ENCODE measurements around the gene NUP50.

Gene NUP50, protein sequence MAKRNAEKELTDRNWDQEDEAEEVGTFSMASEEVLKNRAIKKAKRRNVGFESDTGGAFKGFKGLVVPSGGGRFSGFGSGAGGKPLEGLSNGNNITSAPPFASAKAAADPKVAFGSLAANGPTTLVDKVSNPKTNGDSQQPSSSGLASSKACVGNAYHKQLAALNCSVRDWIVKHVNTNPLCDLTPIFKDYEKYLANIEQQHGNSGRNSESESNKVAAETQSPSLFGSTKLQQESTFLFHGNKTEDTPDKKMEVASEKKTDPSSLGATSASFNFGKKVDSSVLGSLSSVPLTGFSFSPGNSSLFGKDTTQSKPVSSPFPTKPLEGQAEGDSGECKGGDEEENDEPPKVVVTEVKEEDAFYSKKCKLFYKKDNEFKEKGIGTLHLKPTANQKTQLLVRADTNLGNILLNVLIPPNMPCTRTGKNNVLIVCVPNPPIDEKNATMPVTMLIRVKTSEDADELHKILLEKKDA

DNA sequence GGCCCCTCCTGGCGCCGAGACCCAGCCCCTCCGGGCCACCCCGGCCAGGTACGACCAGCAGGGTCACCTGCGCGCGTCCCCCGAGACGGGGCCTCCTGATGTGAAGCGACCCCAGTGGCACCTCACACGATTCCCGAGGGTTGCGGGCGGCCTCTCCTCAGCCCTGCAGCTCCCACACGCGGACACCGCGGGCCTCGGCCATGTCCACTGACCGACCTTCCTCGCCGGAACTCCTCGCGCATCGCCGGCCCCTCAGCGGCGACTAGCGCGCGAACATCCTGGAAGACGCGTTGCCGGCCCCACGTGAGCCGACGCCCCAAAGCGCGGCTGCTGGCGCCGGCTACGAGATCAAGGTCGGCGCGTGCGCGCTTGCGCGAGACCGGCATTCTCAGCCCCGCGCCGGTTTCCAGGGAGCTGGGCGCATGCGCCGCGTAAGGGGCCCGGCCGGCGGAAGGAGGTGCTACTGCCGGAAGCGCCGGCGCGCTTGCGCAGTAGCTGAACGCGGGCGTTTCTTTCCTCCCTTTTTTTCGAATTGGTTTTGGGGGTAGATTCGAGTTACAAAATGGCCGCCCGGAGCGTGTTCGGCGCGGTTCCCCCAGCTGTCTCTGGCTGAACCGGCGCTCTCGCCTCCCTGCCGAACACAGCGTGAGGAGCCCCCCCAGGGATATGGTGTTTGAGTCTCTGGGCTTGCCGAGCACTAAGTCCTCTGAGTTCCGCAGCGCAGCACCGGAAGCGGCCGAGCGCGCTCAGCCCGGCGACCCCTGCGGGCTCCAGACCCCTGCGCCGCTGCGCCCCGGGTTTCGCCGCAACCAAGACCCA is at the start of gene NUP50:
Gene NUP50, plus strand, starts transcription at position 475 of the 819 bp plus-strand sequence. CDS start 4,253 bp downstream, outside the sequence.
- peak; percentile 93 for DNase-seq

DNA sequence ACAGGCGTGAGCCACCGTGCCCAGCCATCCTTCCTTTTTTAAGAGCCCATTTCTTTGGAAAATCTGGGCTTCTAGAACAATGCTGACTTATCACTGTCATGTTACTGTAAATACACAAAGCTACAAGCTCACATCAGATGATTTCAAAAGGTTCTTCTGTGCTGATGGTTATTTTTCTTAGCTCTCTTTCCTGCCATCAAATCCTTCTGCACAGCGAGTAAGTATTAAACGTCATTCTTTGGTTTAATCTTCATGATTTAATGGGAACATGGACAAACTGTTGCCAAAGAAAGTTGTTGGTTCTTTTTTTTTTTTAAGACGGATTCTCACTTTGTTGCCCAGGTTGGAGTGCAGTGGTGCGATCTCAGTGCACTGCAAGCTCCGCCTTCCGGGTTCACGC is 43.3 kb upstream of the NUP50 start:
- DNase-seq: no peak

DNA sequence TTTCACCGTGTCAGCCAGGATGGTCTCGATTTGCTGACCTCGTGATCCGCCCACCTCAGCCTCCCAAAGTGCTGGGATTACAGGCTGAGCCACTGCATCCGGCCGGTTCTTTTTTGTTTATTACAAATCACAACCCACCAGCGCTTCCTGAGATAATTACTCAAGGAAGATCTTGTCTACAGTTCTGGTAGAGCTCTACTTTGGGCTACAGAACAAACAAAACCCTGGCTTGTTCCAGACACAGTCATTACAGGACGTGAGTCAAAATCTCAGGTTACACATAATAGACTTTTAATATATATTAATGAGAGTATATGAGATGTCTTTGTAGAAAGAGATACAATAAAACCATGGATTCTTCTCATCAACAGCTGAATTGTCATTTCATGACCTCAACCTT is 42.8 kb upstream of the NUP50 start:
- no peak for DNase-seq

DNA sequence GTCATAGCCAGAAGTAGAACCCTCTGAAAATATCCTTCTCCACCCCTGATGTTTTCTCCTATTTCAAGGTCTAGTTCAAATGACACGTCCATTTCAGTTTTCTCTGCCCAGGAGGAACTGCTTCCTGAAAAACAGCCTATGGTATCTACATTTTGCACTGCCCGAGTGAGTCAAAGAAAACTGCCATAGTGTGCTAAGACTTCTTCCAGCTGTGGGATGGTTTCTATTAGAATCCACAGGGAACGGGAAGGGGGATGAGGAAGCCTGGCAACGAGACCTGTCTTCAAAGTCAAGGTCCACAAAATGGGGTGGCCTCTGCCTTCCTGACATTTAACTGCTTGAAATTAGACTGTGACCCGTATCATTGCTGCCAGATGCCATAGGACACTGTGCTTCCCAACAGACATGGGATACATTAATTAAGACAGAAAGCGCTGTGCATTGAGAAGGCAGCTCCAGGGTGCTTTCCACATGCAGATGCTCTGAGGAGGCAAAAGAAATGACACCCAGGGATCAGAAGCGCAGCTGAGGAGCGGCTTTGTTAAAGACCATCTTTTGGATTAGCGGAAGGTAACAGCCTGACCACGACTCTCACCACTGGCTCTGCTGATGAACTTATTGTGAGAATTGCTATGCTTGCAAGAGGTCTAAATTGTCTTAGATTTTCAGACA is 39.4 kb upstream of the NUP50 start:
- DNase-seq: no peak

DNA sequence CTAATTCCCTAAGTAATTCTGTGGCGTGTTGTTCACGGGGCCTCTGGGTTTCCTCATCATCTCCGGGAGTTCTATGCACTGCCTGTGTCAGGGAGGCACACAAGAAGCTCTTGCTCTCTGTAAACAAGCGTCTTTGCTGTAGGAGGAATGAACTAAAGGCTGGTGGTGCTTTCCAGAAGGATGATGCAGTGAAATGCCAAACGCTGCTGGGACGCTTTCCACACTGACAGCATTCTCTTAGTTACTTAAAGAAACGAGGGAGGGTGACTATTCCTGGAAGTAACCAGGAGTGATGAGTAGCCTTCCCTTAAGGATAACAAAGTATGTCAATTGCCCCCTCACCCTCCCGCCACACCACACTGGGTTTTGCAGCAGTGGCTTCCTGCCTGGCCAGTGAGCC is 38.5 kb upstream of the NUP50 start:
- no peak for DNase-seq

DNA sequence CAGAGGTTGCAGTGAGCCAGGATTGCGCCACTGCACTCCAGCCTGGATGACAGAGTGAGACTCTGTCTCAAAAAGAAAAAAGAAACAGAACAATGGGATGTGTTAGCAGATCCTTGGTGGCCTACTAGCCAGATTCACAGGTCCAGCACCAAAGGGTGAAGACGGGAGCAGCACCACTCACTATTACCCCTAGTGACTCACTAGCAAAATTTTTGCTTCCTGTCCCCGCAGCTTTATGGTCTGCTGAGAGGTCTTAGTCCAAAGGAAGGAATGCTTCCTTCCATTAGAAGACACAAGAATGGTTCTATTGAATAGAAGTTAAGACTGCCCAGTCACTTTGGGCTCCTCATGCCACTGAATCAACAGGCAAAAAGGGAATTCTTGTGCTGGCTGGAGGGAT is 35.9 kb upstream of the NUP50 start:
- DNase-seq: no peak

DNA sequence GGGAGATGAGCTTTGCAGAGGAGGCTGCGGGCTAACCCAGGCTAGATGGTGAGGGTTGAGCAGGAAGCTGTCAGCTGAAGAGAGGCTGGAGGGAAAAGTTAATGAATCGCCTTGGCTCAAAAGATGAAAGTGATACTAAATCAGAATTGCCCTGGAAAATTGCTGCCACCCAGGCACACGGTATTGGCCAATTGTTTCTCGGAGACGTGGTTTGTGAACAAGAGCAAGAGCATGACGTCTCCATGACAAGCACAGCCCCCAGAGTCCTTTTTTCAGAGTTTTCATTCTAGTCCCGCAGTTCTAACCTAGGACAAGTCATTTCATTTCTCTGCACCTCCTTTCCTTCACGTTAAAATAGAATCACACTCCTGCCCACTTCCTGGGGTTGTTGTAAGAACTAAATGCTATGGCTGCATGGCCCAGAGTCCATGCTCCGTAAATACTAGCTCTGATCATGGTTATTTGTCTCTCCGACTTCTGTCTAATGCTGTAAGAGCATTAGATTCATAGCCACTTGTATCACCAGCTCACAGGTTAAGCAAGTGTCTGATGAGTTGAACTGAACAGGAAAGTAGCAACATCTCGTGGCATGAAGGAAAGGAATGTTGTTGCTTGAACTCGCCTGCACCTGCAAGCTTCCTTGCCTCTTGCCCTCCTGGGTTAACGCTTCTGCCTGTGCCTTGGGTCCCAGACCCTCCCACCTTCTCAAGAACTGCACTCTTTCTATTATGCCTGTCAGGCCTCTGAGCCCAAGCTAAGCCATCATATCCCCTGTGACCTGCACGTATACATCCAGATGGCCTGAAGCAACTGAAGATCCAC is 33.8 kb upstream of the NUP50 start:
- no peak for DNase-seq

DNA sequence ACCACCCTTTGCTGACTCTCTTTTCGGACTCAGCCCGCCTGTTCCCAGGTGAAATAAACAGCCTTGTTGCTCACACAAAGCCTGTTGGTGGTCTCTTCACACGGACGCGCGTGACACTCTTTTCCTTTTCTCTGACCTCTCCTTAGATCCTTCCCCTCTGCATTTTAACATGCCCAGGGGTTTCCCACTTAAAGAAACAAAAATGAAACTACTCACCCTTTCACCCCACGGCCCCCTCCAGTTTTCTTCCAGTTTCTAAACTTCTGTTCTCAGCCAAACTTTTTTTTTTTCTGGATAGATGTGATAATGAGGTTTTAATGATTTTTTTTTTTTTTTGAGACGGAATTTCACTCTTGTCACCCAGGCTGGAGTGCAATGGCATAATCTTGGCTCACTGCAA is 32.8 kb upstream of the NUP50 start:
- no peak for DNase-seq

DNA sequence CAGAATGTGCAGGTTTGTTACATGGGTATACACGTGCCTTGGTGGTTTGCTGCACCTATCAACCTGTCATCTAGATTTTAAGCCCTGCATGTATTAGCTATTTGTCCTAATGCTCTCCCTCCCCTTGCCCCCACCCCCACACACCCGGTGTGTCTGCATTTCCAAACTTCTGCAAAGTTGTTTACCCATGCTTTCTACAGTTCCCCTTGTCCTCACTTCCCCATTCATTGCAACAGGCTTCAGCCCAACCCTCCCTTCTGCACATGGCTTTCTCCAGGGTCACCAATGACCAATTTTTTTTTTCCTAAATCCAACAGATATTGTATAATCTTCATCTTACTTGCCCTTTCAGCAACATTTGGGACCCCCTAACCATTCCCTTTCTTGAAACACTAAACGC is 32.0 kb upstream of the NUP50 start:
- no peak for DNase-seq

DNA sequence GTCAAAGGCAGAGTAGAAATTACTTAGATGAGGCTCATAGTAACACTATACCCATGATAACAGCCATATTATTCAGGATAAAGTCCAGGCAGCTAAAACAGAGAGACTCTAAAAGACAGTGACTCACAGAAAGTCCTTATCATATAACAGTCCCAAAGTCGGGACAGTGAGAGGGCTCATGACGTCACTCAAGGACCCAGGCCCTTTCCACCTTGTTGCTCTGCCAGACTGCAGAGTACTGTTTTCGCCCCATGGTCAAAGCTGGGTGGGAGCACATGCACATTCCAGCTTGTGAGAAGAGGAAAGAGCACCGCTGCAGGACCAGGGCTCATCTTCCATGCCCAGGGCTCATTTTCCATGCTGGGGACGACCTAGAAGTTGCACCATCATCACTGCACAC is 29.4 kb upstream of the NUP50 start:
- DNase-seq: no peak

DNA sequence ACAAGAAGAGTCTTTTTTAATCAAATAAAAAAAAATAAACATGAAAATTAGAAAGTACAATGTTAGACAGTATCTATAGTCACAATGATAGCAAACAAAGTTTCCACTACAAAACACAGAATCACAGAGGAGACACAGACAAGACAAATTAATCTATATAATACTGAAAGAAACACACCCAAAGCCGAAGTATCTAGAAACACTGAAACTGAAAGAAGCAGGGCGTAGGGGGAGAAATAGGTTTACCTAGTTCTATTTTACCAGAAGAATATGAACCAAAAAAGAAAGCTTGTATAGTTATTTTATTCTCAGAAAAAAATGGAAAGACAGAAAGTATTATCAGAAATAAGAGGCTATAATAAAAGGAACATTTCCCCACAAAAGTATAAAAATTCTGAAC is 27.1 kb upstream of the NUP50 start:
- no peak for DNase-seq

DNA sequence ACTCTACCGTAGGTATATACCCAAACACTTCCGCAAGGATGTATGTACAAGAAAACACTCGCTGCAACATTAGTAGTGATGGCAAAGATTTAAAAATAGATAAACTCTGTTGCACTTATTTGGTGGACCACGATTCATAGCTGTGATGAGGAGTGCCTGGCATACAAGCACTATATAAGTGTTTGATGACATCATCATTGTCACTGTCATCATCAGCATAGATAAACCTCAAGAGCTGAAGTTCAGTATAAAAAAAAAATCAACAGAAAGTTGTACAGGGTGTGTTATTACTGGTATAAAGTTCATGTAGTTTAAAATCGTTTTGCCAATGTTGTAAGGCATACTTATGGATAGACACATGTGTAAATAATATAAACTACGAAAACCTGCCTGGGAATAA is 24.0 kb upstream of the NUP50 start:
- DNase-seq: no peak

DNA sequence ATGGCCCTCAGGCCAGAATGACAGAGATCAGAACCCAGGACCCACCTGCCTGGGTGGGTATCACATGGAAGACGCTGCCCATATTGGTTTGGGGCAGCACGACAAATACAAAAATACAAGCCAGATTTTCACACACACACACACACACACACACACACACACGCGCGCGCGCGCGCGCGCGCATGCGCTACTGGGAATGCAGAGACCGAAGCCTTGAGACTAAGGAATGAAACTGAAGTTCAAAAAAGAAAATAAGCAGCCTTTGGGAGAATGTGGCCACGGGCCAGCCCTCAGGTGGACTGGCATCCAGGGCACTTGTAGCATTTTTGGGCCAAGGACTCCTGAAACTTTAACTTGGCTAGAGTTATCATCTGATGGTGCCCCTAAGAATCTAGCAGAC is 21.3 kb upstream of the NUP50 start:
- DNase-seq: no peak

DNA sequence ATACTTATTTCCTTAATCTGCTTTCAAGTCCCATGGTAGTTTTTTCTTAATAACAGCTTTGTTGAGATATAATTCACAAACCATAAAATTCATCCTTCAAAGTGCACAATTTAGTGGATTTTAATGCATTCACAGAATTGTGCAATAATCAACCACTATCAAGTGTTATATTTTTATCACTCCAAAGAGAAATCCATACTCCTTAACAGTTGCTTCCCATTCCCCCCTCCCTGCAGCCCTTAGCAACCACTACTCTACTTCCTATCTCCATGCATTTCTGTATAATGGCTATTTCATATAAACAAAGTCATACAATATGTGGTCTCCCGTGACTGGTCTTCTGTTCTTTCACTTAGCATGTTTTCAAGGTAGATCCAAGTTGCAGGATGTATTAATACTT is 18.8 kb upstream of the NUP50 start:
- no peak for DNase-seq

DNA sequence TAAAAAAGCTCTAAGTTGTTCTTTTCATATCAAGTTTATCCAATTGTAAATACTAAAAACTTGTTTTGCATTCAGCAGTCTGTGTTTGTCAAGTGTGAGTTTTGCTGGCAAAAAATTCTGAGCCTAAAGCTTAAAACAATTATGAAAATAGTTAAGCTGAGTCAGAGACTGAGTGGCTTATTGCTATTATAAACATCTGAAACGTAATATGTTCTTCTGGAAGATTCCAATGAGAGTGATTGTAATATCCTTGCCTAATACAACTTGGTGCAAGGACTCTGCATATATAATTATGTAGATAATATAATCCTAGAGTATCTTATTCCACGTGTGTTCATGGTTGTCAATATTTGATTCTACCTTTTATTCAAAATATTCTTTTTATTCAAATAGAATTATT is 14.1 kb upstream of the NUP50 start:
- no peak for DNase-seq

DNA sequence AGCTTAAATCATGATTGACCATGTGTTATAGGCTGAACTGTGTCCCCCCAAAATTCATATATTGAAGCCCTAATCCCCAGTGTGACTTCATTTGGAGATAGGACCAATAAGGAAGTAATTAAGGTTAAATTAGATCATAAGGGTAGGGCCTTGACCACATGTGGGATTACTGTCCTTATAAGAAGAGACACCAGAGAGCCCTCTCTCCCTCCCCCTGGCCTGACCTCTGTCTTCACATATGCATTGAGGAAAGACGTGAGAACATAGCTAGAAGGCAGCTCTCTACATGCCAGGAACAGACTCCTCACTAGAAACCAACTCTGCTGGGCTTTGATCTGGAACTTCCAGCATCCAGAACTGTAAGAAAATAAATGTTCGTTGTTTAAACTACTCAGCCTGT is 13.6 kb upstream of the NUP50 start:
- DNase-seq: no peak

DNA sequence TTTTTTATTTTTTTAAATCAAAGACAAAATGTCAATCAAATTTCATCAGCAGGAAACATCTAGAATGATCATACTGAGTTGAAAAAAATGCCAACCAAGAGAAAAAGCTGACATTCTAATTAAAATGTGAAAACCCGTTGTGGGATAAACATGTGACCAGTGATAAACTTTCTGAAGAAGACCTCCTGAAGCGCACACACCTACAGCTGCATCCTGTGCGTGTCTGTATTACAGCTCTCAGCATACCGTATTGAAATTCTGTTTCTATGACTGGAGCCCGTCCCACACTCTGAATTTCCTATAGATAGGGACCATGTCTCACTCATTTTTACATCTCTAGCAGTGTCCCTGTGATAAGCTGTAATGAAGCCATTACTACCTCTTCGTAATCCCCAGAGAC is 12.2 kb upstream of the NUP50 start:
- DNase-seq: no peak

DNA sequence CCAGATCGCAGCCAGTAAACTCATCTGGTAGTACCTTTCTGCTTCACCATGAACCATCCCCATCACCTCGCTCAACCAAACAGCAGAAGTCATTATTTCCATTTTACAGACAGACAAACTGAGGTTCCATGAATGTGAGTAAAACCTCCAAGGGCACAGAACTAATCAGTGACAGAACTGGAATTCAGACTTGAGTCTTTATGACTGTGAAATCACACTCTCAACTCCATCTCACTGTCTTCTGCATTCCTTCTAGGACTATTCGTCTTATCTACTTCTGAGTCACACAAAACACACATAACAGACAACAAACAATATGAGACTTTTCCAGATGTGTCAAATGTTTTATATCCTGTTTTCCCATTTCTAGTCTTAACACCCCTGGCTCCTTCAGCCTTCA is 9.3 kb upstream of the NUP50 start:
- no peak for DNase-seq

DNA sequence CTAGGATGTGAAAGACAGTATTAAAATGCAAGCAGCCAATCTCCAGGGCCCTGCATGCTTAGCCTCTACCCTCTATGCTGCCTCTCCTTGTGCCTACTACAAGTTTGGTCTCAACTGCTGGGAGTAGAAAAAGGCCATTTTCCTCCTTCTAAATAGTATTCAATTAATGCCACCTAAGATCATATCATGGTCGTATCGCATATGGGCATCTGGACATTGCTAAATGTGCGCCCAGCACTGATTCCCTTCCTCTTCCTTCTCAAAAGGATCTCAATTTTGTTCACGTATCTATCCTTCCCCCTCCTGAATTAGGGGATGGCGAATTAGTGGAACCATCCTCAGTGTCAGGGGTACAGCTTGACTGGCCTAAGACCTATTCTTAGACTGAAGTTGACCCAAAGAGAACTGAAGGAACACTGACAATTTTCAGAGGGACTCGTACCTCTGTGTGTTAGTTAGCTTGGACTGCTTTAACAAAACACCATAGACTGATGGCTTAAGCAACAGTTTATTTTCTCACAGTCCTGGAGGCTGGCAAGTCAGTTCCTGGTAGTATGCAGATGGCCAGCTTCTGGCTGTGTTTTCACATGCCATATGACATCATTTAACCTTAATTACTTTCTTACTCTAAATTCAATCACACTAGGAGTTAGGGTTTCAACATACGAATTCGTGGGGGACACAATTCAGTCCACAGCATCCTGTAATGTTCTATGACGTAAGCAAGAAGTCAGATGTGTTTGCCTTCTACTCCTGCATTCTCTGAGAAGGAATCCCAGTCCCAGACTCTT is 8.5 kb upstream of the NUP50 start:
- DNase-seq: no peak

DNA sequence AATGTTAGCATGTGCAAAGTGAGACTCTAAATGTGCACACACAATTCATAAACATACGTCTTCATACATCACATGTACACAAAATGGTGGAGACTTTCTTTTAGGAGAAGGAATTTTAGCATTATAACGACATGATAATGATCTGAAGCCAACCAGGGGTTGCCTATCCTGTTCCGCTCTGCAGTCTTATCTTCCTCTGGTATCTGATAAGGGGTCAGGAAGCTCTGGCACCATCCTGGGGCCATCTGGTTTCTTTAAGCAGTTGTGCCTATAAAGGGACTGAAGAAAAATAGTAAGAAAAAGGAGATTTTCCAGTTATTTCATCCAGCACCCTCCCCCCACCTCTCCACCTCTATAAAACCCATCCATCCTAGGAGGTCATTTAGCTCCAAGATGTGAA is 5.8 kb upstream of the NUP50 start:
- no peak for DNase-seq

DNA sequence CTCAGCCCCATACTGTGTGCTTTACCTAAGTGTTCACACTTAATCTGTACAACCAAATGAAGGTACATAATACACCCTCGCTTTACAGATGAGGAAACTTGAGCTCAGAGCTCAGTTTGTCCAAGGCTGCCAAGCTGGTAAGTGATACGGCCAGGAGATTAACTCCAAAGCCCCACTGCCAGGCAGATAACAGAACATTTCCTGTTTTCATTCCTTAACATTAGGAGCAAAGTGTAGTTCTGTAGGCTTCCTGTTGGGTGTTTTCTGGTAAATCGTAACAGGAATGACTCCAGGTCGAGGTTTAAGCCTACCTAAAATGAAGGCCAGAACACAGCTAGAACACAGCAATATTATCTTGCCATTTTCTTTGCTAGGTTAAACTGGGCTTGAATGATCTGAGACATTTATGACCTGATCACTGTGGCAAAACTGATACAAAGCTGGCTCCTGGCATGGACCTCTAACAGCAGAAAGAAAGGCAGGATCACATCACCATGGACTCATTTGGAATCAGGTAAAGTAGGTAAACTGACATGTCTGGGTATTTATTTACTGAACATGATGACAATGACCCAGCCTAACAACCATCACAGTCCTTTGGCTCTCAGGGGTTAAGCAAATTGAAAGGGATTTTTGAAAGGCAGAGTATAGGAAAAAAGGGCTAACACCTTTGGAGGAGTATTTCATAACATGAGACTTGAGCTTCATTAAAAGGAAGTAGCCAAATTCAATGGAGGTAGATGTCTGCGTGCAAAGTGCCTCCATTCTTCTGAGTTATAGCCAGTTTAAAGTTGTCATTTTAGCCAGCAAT is 3.9 kb upstream of the NUP50 start:
- no peak for DNase-seq

All from NCI-H1105 (cell line).